ENCODE measurements around the gene ZBTB4. TPM values are rescaled to one million over a fixed set of nuclear protein-coding genes. Genes with fewer than 3 reads are reported as not detected.

The ZBTB4 gene
- total RNA-seq, 2 donors from 2014 or later = 67.3 to 67.9 TPM

- no peak for DNase-seq (ENCODE audit: low spot score)
- intact Hi-C loops (cut with DNase I) = no loop called here
Measured at GRCh38 chr17:7413346-7413985, 66.0 kb downstream of the ZBTB4 start.

GRCh38 chr17:7411427-7411750, 68.0 kb downstream of the ZBTB4 start:
- DNase-seq (ENCODE audit: low spot score) = no peak
- intact Hi-C loops (cut with DNase I) = no loop called here

- no peak for DNase-seq (ENCODE audit: low spot score)
- intact Hi-C loops (cut with DNase I) = no loop called here
Measured at GRCh38 chr17:7410634-7411426, 68.6 kb downstream of the ZBTB4 start.

- intact Hi-C loops (cut with DNase I) = no loop called here
- DNase-seq (ENCODE audit: low spot score) = no peak
Measured at GRCh38 chr17:7409716-7410115, 69.7 kb downstream of the ZBTB4 start.

Other genes starting within 250 kb of the ZBTB4 start
- gene DVL2, start 245.1 kb downstream of the ZBTB4 start, total RNA-seq = 10 to 100 TPM; 21.9 to 26.7 TPM
- gene PHF23, start 240.2 kb downstream of the ZBTB4 start, total RNA-seq = 10 to 100 TPM; 20.4 to 27.5 TPM
- gene GABARAP, start 237.2 kb downstream of the ZBTB4 start, total RNA-seq = 100 to 1,000 TPM; 341 to 405 TPM
- gene CTDNEP1, start 227.9 kb downstream of the ZBTB4 start, total RNA-seq = 10 to 100 TPM; 79.5 to 89.2 TPM
- 10 to 100 TPM; 36.5 to 40.0 TPM for gene ELP5, start 227.4 kb downstream of the ZBTB4 start, total RNA-seq
- 1 to 10 TPM; 1.6 to 4.4 TPM for gene CLDN7, start 217.2 kb downstream of the ZBTB4 start, total RNA-seq
- gene SLC2A4, start 197.9 kb downstream of the ZBTB4 start, total RNA-seq = 10 to 100 TPM; 13.5 to 21.3 TPM
- 1 to 10 TPM; 1.7 to 1.8 TPM for gene YBX2, start 185.0 kb downstream of the ZBTB4 start, total RNA-seq
- gene EIF5A, start 172.0 kb downstream of the ZBTB4 start, total RNA-seq = 100 to 1,000 TPM; 275 to 328 TPM
- gene GPS2, start 164.3 kb downstream of the ZBTB4 start, total RNA-seq = 10 to 100 TPM; 47.0 to 47.9 TPM
- 10 to 100 TPM; 20.0 to 22.8 TPM for gene NEURL4, start 150.3 kb downstream of the ZBTB4 start, total RNA-seq
- gene ACAP1, start 143.1 kb downstream of the ZBTB4 start, total RNA-seq = 10 to 100 TPM; 11.9 to 15.2 TPM
- gene KCTD11, start 127.5 kb downstream of the ZBTB4 start, total RNA-seq = 10 to 100 TPM in 1 of 2 donors, 1 to 10 TPM in 1; 8.8 to 10.0 TPM
- not detected for gene TMEM95, start 124.5 kb downstream of the ZBTB4 start, total RNA-seq
- gene TNK1, start 98.5 kb downstream of the ZBTB4 start, total RNA-seq = 1 to 10 TPM; 1.6 to 1.8 TPM
- 10 to 100 TPM; 31.8 to 37.6 TPM for gene PLSCR3, start 85.1 kb downstream of the ZBTB4 start, total RNA-seq
- 10 to 100 TPM; 39.3 to 65.5 TPM for gene TMEM256, start 75.5 kb downstream of the ZBTB4 start, total RNA-seq
- 10 to 100 TPM; 31.6 to 34.2 TPM for gene NLGN2, start 71.8 kb downstream of the ZBTB4 start, total RNA-seq
- gene SPEM1, start 59.3 kb downstream of the ZBTB4 start, total RNA-seq = not detected
- gene SPEM2, start 54.0 kb downstream of the ZBTB4 start, total RNA-seq = not detected
- not detected for gene SPEM3, start 50.8 kb downstream of the ZBTB4 start, total RNA-seq
- gene TMEM102, start 44.2 kb downstream of the ZBTB4 start, total RNA-seq = 1 to 10 TPM; 1.8 to 3.0 TPM
- 1 to 10 TPM; 2.7 to 3.8 TPM for gene FGF11, start 40.1 kb downstream of the ZBTB4 start, total RNA-seq
- 10 to 100 TPM in 1 of 2 donors, 1 to 10 TPM in 1; 7.8 to 10.5 TPM for gene CHRNB1, start 34.6 kb downstream of the ZBTB4 start, total RNA-seq
- not detected for gene SLC35G6, start 1.8 kb upstream of the ZBTB4 start, total RNA-seq
- 10 to 100 TPM; 65.5 to 70.0 TPM for gene POLR2A, start 4.7 kb upstream of the ZBTB4 start, total RNA-seq
- 10 to 100 TPM; 52.0 to 65.1 TPM for gene TNFSF12, start 69.4 kb upstream of the ZBTB4 start, total RNA-seq
- gene TNFSF13, start 79.1 kb upstream of the ZBTB4 start, total RNA-seq = 10 to 100 TPM; 15.5 to 33.3 TPM
- 10 to 100 TPM; 36.2 to 48.2 TPM for gene SENP3, start 82.3 kb upstream of the ZBTB4 start, total RNA-seq
- 100 to 1,000 TPM; 111 to 158 TPM for gene CD68, start 100.0 kb upstream of the ZBTB4 start, total RNA-seq
- gene MPDU1, start 104.2 kb upstream of the ZBTB4 start, total RNA-seq = 10 to 100 TPM; 24.7 to 31.2 TPM
- gene SOX15, start 110.5 kb upstream of the ZBTB4 start, total RNA-seq = 1 to 10 TPM; 2.1 to 2.5 TPM
- 10 to 100 TPM; 25.4 to 31.6 TPM for gene FXR2, start 135.3 kb upstream of the ZBTB4 start, total RNA-seq
- 10 to 100 TPM; 40.7 to 63.3 TPM for gene SAT2, start 148.2 kb upstream of the ZBTB4 start, total RNA-seq
- gene SHBG, start 150.5 kb upstream of the ZBTB4 start, total RNA-seq = under 1 TPM in 1 of 2 donors, not detected in 1; 0.43 TPM
- gene ATP1B2, start 171.3 kb upstream of the ZBTB4 start, total RNA-seq = 1 to 10 TPM; 2.2 to 2.6 TPM
- gene TP53, start 207.9 kb upstream of the ZBTB4 start, total RNA-seq = 10 to 100 TPM; 30.6 to 37.3 TPM
- 1 to 10 TPM; 4.8 to 5.0 TPM for gene WRAP53, start 208.8 kb upstream of the ZBTB4 start, total RNA-seq
- gene EFNB3, start 225.6 kb upstream of the ZBTB4 start, total RNA-seq = under 1 TPM; 0.19 to 0.42 TPM
- 1 to 10 TPM in 1 of 2 donors, under 1 TPM in 1; 0.19 to 1.3 TPM for gene DNAH2, start 238.1 kb upstream of the ZBTB4 start, total RNA-seq